Skeletal muscle satellite cell (primary cell): Measurements from ENCODE around the gene GNG4. TPM values are rescaled to one million over a fixed set of nuclear protein-coding genes. Genes with fewer than 3 reads are reported as not detected.
A peak's percentile ranks its signal among the peaks of the same experiment; 100 is the strongest.

ENCODE experiments used
- H3K27me3 ChIP-seq: 2 replicates; pipeline ENCODE4 v1.7.0; 2013; ENCODE audit warnings: low read length; ENCODE audit not compliant: control insufficient read depth, insufficient read depth
- H3K36me3 ChIP-seq: 2 replicates; pipeline ENCODE4 v1.7.0; 2013; ENCODE audit warnings: mild to moderate bottlenecking, control low read depth, low read length; ENCODE audit not compliant: insufficient read depth
- H3K4me1 ChIP-seq: 2 replicates; pipeline ENCODE4 v1.7.0; 2013; ENCODE audit warnings: low read length; ENCODE audit not compliant: control insufficient read depth, insufficient read depth
- H3K4me2 ChIP-seq: 2 replicates; pipeline ENCODE4 v1.7.0; 2013; ENCODE audit warnings: mild to moderate bottlenecking, low read length
- H3K4me3 ChIP-seq: 2 replicates; pipeline ENCODE4 v1.7.0; 2013; ENCODE audit warnings: low read length
- H3K9ac ChIP-seq: 2 replicates; pipeline ENCODE4 v1.7.0; 2013; ENCODE audit warnings: mild to moderate bottlenecking, low read depth, low read length, moderate library complexity
- H3K9me3 ChIP-seq: replicated peaks from 2 replicates; pipeline ENCODE4 v1.7.0; 2013; ENCODE audit warnings: mild to moderate bottlenecking, control low read depth, low read length
- small RNA-seq: library from RNA; depleted of rRNA; stranded (forward); fragments of <200 nt; gene quantifications from one replicate; pipeline ENCODE3, GENCODE V24; 2012

GNG4 gene

DNA sequence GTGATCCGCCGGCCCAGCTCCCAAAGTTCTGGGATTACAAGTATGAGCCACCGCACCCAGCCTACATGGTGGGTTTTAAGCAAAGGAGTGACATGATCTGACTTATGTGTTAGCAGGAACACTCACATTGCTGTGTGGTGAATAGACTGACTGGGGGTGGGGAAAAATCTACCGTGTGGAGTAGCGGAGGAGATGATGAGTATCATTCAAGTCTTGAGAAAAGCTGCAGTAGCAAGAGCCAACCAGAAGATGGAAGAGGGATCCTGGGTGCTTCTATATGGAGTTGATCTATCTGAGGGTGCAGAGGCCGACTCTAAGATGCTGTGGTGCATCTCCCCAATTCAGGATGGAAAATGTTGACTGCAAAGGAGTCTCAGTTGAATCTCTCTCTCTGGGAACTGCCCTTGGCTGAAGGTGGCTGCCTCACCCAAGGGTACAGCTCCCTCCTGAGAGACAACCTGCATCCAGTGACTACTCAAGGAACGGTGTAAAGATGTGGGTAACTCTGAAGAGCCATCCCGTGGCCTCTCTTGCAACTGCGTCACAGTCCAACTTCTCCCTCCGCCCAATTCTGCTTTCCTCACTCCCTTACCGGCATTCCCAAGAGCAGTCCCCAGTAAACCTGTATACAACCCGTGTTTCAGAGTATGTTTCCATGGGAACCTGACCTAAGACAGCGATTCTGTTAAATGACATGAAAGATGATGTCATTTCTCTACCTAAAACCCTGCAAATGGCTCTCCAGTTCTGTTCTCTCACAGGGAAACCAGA, 137.9 kb downstream of the GNG4 start:
- Histone ChIP-seq H3K4me2 (no peak overlapping the region), H3K4me1 (no peaks in the 10 kb centered on the region), H3K4me3 (no peak overlapping the region)

DNA sequence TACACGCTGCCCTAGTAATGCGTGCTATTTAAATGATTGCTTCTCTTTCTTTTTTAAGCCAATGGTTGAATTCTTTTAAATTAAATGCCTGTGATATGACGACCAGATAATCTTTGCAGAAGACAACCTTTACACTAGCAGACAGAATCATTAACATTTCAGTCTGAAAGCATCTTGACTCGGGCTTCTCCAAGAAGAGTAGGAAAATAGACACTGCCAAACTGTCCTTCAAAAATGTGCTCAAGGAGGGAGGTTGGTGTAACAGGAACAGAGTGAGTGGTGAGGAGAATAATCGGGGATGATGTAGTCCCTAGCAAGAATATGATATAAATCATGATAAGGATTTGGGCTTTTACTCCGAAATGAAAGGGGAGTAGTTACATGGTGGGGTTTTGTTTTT, 138.8 kb downstream of the GNG4 start:
- Histone ChIP-seq H3K36me3 (no peaks in the 10 kb centered on the region), H3K9me3 (no peaks in the 10 kb centered on the region), H3K4me1 (no peaks in the 10 kb centered on the region), H3K4me2 (no peak overlapping the region), H3K9ac (no peak overlapping the region), H3K27me3 (no peaks in the 10 kb centered on the region), H3K4me3 (no peak overlapping the region)

More for the DNA sequence above, 137.9 kb downstream of the GNG4 start:
- Histone ChIP-seq H3K9me3 (no peaks in the 10 kb centered on the region), H3K9ac (no peak overlapping the region), H3K36me3 (no peaks in the 10 kb centered on the region), H3K27me3 (no peaks in the 10 kb centered on the region)

GRCh38 chr1:235507623-235508022, 142.0 kb downstream of the GNG4 start:
- Histone ChIP-seq H3K4me1 (no peaks in the 10 kb centered on the region), H3K9ac (no peak overlapping the region), H3K27me3 (no peaks in the 10 kb centered on the region), H3K4me3 (no peak overlapping the region), H3K4me2 (no peak overlapping the region), H3K36me3 (no peaks in the 10 kb centered on the region), H3K9me3 (no peaks in the 10 kb centered on the region)

GRCh38 chr1:235504494-235505222, 144.9 kb downstream of the GNG4 start:
- Histone ChIP-seq H3K4me3 (peak overlapping the region; percentile 97), H3K9me3 (no peaks in the 10 kb centered on the region), H3K9ac (peak overlapping the region; percentile 92), H3K27me3 (no peaks in the 10 kb centered on the region), H3K36me3 (no peaks in the 10 kb centered on the region), H3K4me1 (peaks cover 3% of the 10 kb centered on the region), H3K4me2 (peak overlapping the region; percentile 91)

- H3K4me2 ChIP-seq: peak within 1 kb of the TSS; percentile 91
- H3K4me3 ChIP-seq: peak within 1 kb of the TSS; percentile 97
- no peaks in the 10 kb centered on the region for H3K9me3 ChIP-seq
- H3K27me3 ChIP-seq: no peaks in the 10 kb centered on the region
- peaks cover 3% of the 10 kb centered on the region for H3K4me1 ChIP-seq
- H3K36me3 ChIP-seq: no peaks in the 10 kb centered on the region
- peak within 1 kb of the TSS; percentile 92 for H3K9ac ChIP-seq
These were observed 145.5 kb downstream of the GNG4 start, which contains the start of gene B3GALNT2 for GRCh38 chr1:235504122-235504493. Gene B3GALNT2, minus strand, starts transcription at chr1:235504452. Its CDS starts 200 bp downstream, at chr1:235504252.

DNA sequence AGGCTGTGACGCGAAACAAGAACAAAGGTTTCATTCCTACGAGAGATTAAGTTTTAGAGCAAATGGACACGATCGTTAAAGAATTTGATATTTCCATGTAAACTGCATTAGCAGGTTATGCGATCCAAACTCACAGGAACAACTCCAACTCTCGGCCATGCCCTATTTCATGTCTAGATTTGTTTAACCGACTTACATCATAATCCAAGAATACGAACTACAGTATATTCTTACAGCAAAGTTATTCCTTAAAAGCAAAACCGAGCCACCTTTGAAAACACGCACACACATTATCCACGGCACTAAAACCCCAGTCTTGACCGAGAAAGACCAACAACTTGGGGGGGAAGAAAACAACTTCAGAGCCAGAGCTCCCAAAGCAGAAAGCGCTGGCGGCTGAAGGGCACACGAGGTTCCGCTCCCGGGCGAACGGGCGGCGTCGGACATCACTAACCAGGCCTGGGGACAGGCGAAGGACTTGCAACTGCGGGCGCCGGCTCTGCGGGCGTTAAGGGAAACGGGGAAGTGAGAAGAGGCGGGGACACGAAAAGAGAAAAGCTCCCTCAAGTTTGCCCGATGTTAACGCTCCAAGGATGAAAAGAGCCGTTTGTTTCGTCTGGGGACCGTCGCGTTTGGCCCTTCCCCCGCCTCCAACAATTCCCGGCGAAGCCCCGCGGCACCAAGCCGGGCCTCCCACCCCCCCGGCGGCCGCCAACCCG, 146.0 kb downstream of the GNG4 start:
- Histone ChIP-seq H3K36me3 (no peaks in the 10 kb centered on the region), H3K27me3 (no peaks in the 10 kb centered on the region), H3K4me3 (peak overlapping the region; percentile 97), H3K4me2 (peak overlapping the region; percentile 89), H3K4me1 (peaks cover 3% of the 10 kb centered on the region), H3K9ac (peak overlapping the region; percentile 88), H3K9me3 (no peaks in the 10 kb centered on the region)

- H3K4me3 ChIP-seq: peak overlapping the region; percentile 97
- no peaks in the 10 kb centered on the region for H3K9me3 ChIP-seq
- no peaks in the 10 kb centered on the region for H3K36me3 ChIP-seq
- no peaks in the 10 kb centered on the region for H3K27me3 ChIP-seq
- H3K4me1 ChIP-seq: peaks cover 3% of the 10 kb centered on the region
- peak overlapping the region; percentile 88 for H3K9ac ChIP-seq
- H3K4me2 ChIP-seq: peak overlapping the region; percentile 89
These were observed 146.8 kb downstream of the GNG4 start for GRCh38 chr1:235502601-235503402.

DNA sequence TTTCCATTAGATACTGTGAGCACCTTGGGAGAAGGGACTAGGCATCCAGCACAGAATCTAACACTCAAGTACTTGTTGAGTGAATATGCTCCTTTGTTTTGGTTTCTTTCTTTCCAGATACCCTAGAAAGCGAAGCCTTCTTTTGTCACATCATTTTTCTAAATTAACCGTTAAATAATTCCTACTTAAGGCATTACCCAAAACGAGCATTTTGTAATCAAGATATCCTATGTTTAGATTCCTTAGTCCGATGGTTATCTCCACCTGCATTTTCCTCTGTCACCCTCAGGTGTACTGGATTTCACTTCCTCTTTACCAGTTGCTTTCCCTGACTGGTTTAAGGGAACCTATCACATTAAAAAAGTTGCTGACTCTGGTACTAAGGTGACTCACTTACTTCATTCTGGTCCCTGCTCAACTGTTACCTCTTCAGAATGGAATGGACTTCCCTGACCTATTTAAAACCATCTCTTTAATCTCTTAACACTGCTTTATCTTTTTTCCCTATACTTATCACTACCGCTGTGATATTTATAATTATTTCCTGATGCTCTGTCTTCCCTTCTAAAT, 148.5 kb downstream of the GNG4 start:
- Histone ChIP-seq H3K9me3 (no peaks in the 10 kb centered on the region), H3K4me2 (no peak overlapping the region), H3K9ac (no peak overlapping the region), H3K4me1 (peaks cover 3% of the 10 kb centered on the region), H3K4me3 (no peak overlapping the region), H3K36me3 (no peaks in the 10 kb centered on the region), H3K27me3 (no peaks in the 10 kb centered on the region)

Small RNA genes within 50 kb of the gene (small RNA-seq; reads per million reads assigned to genes)
- not detected for gene MTCO3P46
- gene MTND4LP21: not detected
